HL-60 (cell line): ENCODE measurements around the gene KCNJ15.

Experiments used
- DNase-seq, 2 experiments: peaks; one replicate each; pipeline ENCODE4 v3.0.0-alpha.2; 2010 to 2020; ENCODE audit warnings: low read depth in 1 of 2, low spot score in 1 of 2
- H3K27ac ChIP-seq: fragments of 250-450 bp; sonication (Bioruptor Pico); replicated peaks from 2 replicates; pipeline ENCODE4 v1.5.1; 2020; ENCODE audit warnings: mild to moderate bottlenecking, moderate library complexity
- H3K27me3 ChIP-seq: fragments of 250-450 bp; sonication (Bioruptor Pico); 2 replicates; pipeline ENCODE4 v1.5.1; 2021; ENCODE audit warnings: mild to moderate bottlenecking, moderate library complexity; ENCODE audit not compliant: insufficient read depth, poor library complexity, severe bottlenecking
- H3K4me3 ChIP-seq: replicated peaks from 2 replicates; pipeline ENCODE4 v1.5.1; 2011; ENCODE audit warnings: mild to moderate bottlenecking, control low read depth, low read length; ENCODE audit not compliant: insufficient read depth
- CTCF ChIP-seq: IDR thresholded peaks from one replicate; pipeline ENCODE4 v1.5.1; 2011; ENCODE audit warnings: low read length, control low read depth, inconsistent platforms; ENCODE audit not compliant: insufficient read depth
- GABPA ChIP-seq: IDR thresholded peaks from 2 replicates; pipeline ENCODE4 v1.6.1; 2012; ENCODE audit warnings: low read depth
- POLR2AphosphoS5 ChIP-seq: IDR thresholded peaks from 2 replicates; pipeline ENCODE4 v1.6.1; 2012; ENCODE audit warnings: low read depth
- SPI1 ChIP-seq: IDR thresholded peaks from 2 replicates; pipeline ENCODE4 v1.6.1; 2012; ENCODE audit warnings: low read depth, mild to moderate bottlenecking, borderline replicate concordance
- TF ChIP-seq, protein P1 (sequence below): IDR thresholded peaks from 2 replicates; pipeline ENCODE4 v1.6.1; 2012; ENCODE audit warnings: low read depth; ENCODE audit not compliant: insufficient replicate concordance

KCNJ15 gene

GRCh38 chr21:38308532-38309119 lies 51.8 kb downstream of the KCNJ15 start:
- TF ChIP-seq, protein P1, sequence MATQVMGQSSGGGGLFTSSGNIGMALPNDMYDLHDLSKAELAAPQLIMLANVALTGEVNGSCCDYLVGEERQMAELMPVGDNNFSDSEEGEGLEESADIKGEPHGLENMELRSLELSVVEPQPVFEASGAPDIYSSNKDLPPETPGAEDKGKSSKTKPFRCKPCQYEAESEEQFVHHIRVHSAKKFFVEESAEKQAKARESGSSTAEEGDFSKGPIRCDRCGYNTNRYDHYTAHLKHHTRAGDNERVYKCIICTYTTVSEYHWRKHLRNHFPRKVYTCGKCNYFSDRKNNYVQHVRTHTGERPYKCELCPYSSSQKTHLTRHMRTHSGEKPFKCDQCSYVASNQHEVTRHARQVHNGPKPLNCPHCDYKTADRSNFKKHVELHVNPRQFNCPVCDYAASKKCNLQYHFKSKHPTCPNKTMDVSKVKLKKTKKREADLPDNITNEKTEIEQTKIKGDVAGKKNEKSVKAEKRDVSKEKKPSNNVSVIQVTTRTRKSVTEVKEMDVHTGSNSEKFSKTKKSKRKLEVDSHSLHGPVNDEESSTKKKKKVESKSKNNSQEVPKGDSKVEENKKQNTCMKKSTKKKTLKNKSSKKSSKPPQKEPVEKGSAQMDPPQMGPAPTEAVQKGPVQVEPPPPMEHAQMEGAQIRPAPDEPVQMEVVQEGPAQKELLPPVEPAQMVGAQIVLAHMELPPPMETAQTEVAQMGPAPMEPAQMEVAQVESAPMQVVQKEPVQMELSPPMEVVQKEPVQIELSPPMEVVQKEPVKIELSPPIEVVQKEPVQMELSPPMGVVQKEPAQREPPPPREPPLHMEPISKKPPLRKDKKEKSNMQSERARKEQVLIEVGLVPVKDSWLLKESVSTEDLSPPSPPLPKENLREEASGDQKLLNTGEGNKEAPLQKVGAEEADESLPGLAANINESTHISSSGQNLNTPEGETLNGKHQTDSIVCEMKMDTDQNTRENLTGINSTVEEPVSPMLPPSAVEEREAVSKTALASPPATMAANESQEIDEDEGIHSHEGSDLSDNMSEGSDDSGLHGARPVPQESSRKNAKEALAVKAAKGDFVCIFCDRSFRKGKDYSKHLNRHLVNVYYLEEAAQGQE, result no peak
- TF ChIP-seq GABPA (no peak), CTCF (no peak), SPI1 (no peak), POLR2AphosphoS5 (no peak)
- Histone ChIP-seq H3K4me3 (no peak overlapping the region), H3K27ac (no peak overlapping the region), H3K27me3 (no peaks in the 10 kb centered on the region)
- no peak for DNase-seq

DNA sequence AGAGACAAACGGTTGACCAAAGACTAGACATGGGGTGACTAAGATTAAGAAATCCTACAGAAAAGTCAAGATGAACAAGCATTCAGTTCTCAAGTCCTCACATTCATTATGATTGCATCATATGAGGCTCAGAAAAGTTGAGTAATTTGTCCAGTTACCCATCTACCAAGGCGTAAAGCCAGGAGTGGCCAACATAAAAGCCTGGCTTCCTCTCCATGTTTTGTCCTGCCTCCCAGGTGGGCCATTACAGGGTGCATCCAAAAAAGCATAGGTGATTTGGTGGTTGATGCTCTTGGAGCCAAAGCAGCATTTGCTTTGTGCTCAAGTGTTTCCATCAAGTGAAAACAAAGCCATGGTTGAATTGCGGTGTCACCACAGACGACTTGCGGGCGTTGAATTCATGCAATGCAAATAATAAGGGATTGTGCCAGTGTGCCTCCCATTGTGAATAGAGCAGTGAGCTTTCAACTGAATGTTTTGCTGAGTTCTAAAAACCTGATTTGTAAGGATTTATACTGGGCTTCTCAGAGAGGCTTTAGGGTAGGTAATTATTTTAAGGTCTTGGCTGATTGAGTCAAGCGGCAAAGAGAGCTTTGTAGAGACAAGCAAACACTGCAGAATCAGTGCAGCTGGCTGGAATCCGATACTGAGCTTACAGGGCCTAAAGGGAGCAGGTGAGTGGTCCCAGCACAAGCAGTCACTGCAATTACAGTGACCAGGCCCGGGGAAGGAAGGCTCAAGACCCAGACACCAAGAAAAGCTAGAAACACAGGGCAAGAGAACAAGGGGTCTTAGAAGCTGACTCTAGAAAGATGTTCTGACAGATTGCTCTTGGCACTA lies 54.1 kb downstream of the KCNJ15 start:
- peak in 1 of 2 experiments; percentile 82 for DNase-seq
- Histone ChIP-seq H3K4me3 (no peak overlapping the region), H3K27ac (no peak overlapping the region), H3K27me3 (no peaks in the 10 kb centered on the region)
- TF ChIP-seq, protein P1, result no peak
- no peak for TF ChIP-seq GABPA
- no peak for TF ChIP-seq CTCF
- no peak for TF ChIP-seq POLR2AphosphoS5
- no peak for TF ChIP-seq SPI1

- H3K4me3 ChIP-seq, result no peak overlapping the region
- TF ChIP-seq, protein P1, result no peak
- TF ChIP-seq CTCF (no peak), SPI1 (no peak), GABPA (no peak), POLR2AphosphoS5 (no peak)
- DNase-seq, result no peak
- H3K27me3 ChIP-seq, result no peaks in the 10 kb centered on the region
- no peak overlapping the region for H3K27ac ChIP-seq
These were observed 55.0 kb downstream of the KCNJ15 start for GRCh38 chr21:38311765-38312164.
